HS-27A (cell line): Measurements from ENCODE around the gene CFLAR.
"Not testable (repeated sequence)": the region's sequence is repeated elsewhere in the genome, so short reads cannot be mapped to it uniquely, and the experiment has no call there.

Experiments
- DNase-seq: peaks from one replicate; pipeline ENCODE4 v3.0.0-alpha.2; 2012; ENCODE audit warnings: low read depth, missing footprints

Gene CFLAR

DNA sequence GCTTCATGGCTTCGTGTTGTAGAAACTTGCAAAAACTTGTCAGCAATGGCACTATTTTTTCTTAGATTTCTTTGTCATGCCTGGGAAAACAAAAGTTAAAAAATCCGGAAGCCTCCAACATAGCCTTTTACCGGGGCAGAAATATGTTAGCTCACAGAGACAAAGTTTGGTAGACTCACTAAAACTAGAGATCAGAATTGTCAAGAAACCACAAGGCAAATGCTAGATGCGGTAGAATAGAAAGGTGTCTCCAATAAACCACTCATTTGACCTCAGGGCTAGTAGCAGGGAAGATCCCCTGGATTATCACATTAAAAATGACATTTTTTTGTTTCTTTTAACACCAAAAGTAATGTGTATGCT, 67.4 kb downstream of the CFLAR start:
- DNase-seq, result no peak

DNA sequence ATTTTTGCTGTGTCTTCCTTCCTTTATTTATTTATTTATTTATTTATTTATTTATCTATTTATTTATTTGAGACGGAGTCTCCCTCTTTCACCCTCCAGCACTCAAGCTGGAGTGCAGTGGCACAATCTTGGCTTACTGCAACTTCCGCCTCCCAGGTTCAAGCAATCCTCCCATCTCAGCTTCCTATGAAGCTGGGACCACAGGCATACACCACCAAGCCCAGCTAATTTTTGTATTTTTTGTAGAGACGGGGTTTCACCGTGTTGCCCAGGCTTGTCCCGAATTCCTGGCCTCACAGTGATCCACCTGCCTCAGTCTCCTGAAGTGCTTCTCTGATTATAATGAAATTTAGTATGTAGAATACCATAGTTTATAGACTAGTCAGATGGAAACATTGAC, 67.9 kb downstream of the CFLAR start:
- DNase-seq, result not testable (repeated sequence)

DNA sequence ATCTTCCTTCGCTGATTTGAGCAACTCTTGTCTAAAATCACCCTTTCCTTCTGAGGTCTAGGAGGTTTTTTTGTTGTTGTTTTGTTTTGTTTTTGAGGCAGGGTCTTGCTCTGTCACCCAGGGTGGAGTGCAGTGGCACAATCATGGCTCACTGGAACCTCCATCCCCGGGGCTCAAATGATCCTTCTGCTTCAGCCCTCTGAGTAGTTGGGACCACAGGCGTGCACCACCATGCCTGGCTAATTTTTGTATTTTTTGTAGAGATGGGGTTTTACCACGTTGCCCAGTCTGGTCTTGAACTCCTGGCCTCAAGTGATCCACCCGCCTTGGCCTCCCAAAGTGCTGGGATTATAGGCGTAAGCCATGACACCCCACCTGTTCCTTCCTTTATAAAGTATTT, 68.3 kb downstream of the CFLAR start:
- DNase-seq, result not testable (repeated sequence)

DNA sequence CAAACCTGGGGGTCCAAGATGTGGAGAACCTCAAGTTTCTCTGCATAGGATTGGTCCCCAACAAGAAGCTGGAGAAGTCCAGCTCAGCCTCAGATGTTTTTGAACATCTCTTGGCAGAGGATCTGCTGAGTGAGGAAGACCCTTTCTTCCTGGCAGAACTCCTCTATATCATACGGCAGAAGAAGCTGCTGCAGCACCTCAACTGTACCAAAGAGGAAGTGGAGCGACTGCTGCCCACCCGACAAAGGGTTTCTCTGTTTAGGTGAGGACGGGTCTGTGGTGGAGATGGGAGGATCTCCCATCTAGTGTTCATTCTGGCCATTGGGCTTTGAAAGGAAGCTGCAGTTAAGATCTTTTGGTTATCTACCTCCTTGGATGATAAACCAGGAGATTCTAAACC, 69.9 kb downstream of the CFLAR start:
- no peak for DNase-seq

DNA sequence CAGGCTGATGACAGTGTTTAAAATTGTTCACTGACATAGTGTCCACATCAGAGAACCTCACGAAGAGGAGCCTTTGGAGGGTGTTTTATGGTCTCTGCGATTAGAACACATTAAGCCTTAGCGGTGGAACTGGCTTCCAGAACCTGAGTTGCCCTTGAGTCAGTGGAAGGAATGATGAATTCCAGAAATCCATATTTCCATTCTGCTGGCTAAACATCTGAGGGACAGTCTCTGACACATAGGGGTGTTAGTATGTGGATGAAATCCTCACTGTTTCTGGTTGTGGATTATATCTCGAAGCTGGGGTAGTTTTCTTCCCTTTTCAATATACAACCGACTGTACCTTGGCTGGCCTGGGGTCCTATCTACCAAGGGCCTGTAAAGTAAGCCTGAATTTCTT, 71.0 kb downstream of the CFLAR start:
- DNase-seq, result no peak

DNA sequence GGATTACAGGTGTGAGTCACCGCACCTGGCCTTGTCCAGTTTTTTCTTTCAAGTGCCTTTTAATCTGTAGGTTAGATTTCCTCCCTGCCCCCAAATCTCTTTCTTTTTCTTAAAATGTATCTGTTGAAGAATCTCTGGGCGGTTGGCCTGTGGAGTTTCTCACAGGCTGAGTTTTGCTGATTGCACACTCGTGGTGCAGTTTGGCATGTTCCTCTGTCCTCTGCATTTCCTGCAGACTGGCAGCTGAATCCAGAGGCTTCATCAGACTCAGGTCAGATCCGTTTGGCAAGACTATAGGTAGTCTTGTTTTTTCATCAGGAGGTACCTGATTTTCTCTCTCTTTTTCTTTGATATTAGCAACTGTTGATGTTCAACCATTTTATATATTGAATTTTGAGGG, 72.5 kb downstream of the CFLAR start:
- no peak for DNase-seq

DNA sequence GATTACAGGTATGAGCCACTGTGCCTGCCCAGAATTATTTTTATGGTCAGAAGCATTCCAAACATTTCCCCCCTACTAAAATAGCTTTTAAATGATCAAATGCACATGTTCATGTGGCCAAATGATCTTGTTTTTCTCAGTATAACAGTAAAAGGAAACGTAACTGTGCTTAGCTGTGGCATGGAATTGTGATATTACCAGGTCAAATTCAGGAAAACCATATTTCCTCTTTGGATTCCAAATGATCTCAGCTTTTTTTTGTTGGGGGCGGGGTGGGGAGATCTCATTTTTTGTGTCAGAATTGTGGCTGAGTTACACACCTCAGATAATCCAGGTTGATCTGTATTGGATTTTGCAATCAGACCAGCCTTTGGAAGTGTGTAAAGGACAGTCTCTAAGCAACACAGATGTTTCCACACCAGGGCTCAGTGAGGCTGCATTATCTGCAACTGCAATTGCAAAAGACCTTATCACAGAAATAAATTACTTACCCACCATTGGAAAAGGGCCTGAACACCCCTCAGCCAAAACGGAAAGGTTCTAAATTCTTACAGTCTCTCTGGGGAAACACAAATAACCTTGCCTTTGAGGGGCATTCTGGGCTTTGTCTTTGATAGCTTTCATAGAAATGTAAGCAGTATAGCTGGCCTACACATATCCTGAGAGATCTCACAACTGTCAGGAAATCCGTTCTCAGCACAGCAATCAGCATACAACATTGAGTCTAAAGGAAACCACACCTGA, 75.3 kb downstream of the CFLAR start:
- DNase-seq, result no peak

DNA sequence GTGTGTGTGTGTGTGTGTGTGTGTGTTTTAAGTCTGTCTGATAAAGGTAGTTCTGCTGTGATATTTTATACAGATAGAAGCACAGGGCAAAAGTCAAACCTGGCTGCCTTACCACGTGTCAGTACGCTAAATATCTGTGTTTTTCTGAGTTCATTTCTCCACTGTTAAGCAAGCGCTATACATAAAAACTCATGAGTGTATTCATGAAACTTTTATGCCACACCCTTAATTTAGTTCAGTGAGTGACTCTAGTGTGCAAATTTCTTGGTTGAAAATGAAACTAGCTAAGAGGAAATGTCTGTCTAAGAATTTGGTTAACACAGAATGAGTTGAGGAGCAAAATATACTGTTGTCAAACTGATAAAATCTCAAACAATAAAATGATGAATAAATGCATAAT, 78.1 kb downstream of the CFLAR start:
- DNase-seq, result no peak

DNA sequence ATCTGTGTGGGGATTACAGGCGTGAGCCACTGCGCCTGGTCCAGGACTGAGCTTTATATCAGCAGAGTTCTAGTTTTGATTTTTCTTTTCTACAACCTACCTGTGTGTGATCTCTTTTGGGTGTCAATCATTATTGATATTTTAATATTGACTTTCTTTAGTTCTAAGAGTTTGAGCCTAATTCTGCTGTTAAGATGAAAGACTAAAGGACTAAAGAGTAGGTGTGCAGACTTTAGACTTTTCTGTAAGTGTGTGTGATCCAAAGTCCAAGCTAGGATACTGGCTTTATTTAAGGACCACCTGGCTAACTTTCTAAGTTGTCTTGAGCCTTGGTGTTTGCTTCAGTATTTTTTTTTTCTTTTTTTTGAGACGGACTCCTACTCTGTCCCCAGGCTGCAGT, 79.4 kb downstream of the CFLAR start:
- no peak for DNase-seq

DNA sequence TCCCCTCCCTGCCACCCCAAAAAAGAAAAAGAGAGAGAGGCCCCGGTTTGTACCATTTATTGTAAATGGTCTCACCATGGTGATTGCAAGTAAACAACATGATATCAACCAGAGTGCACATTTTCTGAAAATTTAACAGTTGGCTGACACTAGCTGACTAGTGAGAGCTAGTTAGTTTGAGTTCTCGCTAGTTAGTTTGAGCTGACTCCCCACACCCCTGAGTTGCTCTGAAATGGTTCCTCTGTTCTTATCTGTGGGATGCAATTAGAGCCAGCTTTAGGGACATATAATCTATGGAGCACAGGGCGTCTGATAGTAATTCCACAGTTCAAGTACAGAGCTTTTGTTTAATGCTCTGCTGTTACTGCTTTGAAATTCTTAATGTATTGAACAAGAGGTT, 80.0 kb downstream of the CFLAR start:
- no peak for DNase-seq

DNA sequence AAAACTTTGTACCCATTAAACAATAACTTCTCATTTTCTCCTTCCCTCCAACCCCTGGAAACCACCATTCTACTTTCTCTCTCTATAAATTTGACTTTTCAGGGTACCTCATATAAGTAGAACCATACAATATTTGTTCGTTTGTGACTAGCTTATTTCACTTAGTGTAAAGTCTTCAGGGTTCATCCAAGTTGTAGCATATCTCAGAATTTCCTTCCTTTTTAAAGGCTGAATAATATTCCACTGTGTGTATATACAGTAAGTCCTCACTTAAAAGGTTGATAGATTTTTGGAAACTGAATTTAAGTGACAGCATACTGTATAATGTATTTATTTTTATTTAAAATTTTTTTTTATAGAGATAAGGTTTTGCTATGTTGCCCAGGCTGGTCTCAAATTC, 80.8 kb downstream of the CFLAR start:
- DNase-seq, result no peak

DNA sequence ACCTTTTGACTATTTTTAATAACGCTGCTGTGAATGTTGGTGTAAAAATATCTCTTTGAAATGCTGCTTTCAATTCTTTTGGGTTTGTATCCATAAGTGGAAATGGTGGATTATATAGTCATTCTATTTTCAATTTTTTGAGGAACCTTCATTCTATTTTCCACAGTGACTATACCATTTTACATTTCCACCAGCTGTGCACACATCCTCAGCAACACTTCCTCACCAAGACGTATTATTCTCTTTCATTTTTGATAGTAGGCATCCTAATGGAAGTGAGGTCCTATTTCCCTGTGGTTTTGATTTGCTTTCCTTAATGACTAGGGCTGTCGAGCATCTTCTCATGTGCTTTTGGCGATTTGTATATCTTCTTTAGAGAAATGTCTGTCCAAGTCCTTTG, 81.8 kb downstream of the CFLAR start:
- no peak for DNase-seq

DNA sequence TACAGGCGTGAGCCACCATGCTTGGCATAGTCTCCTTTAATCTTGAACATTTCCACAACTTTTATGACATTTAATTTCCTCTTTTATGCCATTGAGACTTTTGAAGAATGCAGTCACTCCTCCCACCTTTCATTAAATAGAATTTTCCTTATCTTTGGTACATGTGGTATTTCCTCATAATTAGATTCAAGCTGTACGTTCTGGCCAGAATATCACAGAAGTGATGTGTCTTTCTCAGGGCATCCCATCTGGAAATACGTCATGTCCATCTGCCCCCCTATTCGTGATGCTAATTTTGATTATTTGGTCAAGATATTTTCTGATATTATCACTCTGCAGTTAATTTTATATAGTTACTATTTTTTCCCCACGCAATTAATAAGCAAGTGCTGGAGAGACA, 83.9 kb downstream of the CFLAR start:
- DNase-seq, result no peak

DNA sequence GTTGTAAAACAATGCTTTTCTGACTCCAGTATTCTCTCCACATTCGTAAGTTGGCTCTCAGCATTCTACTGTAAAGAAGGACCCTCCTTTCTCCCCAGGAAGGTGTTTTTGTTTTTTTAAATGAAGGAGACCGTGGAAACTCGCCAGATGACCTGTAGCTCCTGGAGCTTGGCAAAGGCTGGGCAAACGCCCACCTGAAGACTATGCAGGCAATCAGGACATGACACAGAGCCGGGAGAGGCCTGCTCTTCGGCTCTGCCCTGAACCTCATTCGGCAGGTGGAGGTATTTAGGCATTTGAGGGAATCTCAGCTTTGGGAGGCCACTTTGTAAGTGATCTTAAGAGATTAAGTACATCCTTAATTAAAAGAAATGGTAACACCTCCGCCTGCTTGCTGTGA, 84.4 kb downstream of the CFLAR start:
- DNase-seq, result no peak

DNA sequence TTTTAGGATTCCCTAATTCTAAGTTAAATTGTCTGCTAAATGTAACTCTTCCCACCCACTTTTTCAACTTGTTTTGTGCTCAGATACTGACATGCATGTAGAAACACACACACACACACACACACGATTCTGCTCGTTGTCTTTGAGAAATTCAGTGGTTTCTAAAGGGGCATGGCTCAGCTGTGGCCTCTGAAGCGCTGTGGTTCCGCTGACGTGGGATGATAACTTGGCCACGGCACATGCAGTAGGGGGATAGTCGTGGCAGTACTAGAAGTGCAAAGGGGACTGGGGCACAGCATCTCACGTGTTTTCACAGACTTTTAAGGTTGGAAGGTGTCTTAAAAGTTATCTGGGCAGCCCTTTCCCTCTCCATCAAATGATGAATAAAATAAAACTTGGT, 85.4 kb downstream of the CFLAR start:
- no peak for DNase-seq

DNA sequence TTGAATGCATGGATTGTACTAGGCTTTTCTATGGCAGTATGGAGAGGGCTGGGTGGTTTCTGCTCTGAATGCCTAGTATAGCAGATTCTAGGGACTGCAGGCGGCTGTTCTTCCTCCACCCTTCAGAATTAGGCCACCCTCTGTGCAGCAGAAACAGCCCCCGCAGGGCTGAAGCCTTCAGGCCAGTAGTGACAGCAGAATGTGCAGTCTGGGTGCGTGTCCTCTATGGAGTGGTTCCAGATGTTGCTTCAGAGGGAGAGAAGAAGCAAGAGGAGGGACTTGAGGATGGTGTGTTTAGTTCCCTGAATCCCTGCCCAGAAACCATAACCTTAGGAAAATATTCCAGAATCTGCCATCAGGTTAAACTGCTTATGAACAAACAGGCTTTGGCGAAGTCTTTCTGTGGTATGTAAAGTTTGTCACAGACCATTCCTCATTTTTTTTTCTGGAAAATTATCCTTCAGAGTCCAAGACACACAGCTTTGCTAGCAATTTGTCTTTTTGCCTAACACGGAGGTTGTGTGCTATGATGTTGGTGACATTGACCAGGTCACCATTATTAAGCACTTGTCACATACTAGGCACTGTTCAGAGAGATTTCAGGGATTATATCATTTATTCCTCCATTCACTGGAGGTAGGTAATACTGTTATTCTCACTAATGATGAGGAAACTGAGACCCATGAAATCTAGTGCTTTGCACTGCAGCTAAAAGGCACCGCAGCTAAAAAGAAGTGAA, 88.1 kb downstream of the CFLAR start:
- no peak for DNase-seq

DNA sequence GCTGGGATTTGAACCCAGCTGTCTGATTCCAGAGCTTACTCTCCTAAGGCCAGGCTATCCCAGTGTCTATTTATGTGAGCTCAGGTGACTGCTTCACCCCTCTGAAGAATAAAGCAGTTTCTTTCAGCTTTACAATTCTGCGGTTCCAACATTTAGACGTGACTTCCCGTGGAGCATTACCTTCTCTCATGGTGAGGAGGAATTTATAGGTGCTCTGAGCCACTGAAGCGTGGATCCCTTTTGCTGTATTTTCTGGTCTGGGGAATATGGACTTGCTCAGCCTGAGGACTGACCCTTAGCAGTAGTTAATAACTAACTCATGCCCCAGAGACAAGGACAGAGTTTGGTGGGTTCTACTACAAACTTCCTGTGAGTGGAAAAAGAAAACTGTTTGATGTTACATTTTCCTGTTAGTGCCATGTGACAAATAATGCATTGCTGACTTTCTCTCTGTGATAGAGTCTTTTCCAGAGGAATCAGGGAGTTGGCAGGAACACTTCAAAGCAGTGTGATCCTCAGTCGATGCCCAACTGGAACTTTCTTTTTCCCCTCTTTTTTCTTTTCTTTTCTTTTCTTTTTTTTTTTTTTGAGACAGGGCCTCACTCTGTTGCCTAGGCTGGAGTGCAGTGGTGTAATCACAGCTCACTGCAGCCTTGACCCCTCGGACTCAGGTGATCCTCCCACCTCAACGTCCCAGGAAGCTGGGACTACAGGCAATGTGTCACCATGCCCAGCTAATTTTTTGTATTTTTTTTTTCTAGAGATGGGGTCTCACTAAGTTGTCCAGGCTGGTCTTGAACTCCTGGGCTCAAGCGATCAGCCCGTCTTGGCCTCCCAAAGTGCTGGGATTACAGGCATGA, 88.9 kb downstream of the CFLAR start:
- DNase-seq, result no peak

DNA sequence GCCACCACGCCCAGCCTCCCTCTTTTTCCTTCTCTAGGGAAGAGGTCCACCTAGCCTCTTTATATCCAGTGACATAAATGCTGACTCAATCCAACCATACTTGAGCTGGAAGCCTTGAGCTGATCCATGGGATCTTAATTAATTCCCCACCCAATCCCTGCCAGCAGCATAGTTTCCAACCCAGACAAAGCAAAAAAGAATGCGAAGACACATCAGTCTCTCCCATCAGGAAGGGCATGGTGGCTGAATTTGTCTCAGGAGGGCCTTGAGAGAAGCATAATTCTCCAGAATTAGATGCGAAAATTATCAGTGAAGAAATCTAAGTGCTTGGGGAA, 89.5 kb downstream of the CFLAR start:
- no peak for DNase-seq

DNA sequence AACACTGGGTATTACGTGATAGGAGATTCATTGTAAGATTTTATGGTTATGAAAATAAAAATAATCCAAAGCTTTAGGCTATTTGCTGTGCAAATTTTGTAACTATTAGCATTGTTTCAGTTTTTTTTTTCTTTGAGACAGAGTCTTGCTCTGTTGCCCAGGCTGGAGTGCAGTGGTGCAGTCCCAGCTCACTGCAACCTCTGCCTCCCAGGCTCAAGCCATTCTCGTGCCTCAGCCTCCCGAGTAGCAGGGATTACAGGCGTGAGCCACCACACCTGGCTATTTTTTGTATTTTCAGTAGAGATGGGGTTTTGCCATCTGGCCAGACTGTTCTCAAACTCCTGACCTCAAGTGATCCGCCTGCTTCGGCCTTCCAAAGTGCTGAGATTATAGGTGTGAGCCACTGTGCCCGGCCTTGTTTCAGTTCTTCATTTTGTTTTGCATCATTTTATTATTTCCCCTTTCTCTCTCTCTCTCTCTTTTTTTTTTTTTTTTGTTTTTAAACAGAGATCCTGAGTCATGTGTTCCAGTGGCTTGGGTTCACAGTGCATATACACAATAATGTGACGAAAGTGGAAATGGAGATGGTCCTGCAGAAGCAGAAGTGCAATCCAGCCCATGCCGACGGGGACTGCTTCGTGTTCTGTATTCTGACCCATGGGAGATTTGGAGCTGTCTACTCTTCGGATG, 92.7 kb downstream of the CFLAR start:
- no peak for DNase-seq

DNA sequence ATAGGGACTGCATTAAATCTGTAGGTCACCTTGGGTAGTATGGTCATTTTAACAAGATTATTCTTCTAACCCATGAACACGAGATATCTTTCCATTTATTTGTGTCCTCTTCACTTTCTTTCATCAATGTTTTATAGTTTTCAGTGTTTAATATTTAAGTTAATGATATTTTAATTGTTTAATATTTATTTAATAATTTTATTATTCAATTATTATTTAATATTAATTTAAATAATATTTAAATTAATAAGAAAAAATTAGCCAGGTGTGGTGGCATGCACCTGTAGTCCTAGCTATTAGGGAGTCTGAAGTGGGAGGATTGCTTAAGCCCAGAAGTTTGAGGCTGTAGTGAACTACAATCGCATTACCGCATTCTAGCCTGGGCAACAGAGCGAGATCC, 100.0 kb downstream of the CFLAR start:
- no peak for DNase-seq

DNA sequence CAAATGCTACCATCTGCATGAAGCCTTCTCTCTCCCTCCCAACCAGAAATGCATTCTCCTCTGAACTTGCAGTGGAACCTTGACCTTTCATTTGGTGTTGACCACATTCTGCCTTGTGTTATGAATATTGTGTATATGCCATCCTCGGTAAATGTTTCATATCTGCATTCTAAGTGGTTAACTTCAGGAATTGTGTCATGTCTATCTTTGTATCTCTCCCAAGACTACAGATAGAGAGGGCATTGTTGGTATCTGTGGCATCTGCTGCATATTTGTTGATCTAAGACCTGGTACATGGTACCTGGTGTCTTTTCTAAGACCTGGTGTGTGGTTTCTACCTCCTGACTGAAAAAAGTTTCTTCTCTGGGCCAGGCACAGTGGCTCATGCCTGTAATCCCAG, 101.0 kb downstream of the CFLAR start:
- no peak for DNase-seq

DNA sequence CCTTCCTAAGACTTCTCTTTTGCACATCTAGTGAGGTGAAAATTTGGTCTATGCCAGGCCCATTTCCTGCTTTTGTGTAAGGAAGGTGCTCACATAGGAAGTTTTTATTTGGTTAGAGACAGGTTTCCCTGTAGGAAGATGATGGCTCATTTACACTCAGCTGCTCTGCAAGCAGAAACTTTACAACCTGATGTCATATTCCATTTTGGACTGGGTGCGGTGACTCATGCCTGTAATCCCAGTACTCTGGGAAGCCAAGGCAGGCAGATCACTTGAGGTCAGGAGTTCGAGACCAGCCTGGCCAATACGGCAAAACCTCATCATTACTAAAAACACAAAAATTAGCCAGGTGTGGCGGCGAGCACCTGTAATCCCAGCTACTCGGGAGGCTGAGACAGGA, 102.8 kb downstream of the CFLAR start:
- no peak for DNase-seq
